Limb (tissue), 2 donors: ENCODE data around the gene COL16A1.

Experiments
- DNase-seq, 2 donors: peaks; one replicate each; pipeline ENCODE4 v3.0.0-alpha.2; 2016; ENCODE audit errors: extremely low spot score in 2 of 2

The COL16A1 gene

GRCh38 chr1:31688233-31688918 is 15.4 kb downstream of the COL16A1 start:
- no peak for DNase-seq

GRCh38 chr1:31687601-31688000 is 16.2 kb downstream of the COL16A1 start:
- no peak for DNase-seq

DNA sequence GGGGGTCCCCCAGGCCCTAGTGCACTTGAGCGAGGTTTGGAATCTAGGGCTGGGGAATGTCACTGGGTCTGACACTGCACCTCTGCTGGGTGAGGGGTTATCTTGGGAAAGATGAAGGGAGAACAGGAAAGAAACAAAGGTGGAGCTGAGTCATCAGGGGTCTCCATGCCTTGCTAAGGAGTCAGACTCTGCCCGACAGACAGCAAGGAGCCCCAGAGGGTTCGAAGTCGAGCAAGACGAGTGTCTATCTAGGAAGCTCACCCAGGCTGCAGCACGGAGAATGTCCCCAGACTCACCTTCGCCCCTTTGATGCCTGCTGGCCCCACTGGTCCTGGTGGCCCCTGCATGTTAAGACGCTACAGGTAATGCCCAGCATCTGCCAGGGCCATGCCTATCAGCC is 18.0 kb downstream of the COL16A1 start:
- DNase-seq = no peak

DNA sequence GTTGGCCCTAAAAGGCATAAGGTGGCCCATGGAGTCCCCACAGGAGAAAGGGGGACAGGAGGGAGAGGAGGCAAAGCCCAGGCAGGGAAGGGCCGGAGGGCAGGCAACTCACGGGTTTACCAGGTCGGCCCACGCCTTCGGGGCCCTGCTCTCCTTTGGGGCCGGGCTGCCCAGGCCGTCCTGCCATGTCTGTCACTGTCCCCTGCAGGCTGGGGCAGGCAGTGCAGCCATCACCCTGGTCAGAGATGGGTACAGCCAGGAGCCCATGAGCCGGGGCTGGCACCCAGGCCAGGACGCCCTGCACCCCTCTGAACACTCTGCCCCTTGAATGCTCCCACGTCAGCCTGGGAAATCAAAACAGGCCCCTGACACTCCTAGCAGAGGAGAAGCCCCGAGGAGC is 19.8 kb downstream of the COL16A1 start:
- no peak for DNase-seq

- no peak for DNase-seq
These were observed 22.4 kb downstream of the COL16A1 start for GRCh38 chr1:31681415-31681814.

- DNase-seq = no peak
These were observed 24.1 kb downstream of the COL16A1 start for GRCh38 chr1:31679676-31680230.

DNA sequence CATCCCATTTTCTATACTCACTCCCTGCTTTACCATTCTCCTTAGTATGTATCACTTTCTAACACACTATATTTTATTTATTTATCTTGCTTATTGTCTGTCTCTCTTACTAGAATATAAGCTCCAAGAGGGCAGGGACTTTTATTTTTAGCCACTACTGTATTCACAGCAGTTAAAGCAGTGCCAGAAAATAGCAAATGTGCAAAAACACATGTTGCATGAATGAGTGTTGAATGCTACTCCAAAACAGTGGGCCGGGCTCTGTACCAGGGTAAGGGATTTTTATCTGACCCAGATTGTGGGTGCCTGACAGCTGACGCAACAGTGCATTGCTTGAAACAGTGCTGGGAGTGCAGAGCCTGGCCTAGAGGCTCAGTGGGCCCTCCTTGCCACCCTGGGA is 24.7 kb downstream of the COL16A1 start:
- DNase-seq = no peak

GRCh38 chr1:31678681-31679080 is 25.1 kb downstream of the COL16A1 start:
- DNase-seq = no peak

GRCh38 chr1:31677949-31678348 is 25.9 kb downstream of the COL16A1 start:
- no peak for DNase-seq

DNA sequence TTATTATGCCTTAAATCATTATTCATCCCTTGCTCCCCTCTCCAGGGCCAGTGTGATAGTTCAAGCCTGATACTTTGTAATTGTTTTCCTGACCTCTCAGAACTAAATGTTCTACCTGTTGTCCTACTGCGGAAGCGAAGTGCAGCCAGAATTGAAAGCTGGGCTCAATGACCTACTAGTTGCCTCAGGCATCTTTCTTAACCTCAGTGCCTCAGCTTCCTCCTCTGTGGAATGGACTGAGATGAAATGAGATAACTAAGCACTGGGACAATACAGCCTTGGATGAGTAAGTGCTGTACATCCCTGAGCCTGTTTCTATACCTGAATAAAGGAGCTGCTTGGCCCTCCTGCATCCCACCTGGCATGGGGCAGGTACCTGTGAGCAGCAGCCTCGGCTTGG is 26.4 kb downstream of the COL16A1 start:
- DNase-seq = no peak

DNA sequence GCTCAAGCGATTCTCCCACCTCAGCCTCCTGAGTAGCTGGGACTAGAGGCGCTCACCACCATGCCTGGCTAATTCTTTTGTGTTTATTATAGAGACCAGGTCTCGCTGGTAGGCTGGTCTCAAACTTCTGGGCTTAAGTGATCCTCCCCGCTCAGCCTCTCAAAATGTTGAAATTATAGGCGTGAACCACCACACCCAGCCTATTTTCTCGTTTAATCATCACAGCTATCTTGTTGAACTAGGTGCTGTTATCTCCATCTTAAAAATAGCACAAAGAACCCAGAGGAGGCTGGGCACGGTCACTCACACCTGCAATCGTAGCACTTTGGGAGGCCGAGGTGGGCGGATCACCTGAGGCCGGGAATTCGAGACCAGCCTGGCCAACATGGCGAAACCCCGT is 28.1 kb downstream of the COL16A1 start:
- no peak for DNase-seq

DNA sequence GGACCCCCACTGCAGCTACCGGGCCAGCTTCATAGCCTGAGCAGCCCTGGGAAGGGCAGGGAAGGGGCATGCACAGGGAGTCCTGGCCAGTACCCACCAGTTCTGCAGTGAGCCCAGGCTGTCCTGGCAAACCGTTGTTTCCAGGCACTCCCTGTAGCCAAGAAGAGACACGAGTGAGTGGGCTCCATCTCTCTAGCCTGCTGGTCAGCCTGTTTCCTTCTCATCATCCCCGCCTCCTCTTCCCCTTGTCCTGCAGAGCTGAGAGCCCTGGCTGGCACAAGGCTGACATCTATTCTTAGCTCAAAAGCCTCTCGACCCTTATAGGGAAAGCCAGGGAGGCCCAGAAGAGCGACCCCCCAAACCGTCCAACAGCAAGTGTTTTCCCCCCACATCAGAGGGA is 28.7 kb downstream of the COL16A1 start:
- DNase-seq = no peak

GRCh38 chr1:31674626-31675025 is 29.2 kb downstream of the COL16A1 start:
- no peak for DNase-seq

DNA sequence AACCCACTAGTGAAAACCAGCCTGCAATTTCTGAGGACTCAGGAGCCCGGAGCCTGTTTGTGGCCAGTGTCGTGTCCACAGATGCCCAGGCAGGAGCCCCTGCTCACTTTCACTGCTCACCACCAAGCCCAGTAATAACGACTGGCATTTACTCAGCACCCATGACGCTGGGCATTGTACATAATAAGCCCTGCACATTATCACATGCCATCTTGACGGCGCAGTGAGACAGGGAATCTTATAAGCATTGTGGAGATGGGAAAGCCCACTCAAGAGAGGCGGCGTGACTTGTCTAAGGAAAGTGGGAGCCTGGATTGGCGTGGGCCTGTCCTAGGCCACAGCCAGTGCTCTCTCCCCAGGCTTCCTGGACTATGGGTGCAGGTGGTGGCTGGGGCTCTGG is 30.4 kb downstream of the COL16A1 start:
- DNase-seq = no peak

GRCh38 chr1:31672986-31673385 is 30.8 kb downstream of the COL16A1 start:
- peak in 1 of 2 donors; percentile 64 for DNase-seq

DNA sequence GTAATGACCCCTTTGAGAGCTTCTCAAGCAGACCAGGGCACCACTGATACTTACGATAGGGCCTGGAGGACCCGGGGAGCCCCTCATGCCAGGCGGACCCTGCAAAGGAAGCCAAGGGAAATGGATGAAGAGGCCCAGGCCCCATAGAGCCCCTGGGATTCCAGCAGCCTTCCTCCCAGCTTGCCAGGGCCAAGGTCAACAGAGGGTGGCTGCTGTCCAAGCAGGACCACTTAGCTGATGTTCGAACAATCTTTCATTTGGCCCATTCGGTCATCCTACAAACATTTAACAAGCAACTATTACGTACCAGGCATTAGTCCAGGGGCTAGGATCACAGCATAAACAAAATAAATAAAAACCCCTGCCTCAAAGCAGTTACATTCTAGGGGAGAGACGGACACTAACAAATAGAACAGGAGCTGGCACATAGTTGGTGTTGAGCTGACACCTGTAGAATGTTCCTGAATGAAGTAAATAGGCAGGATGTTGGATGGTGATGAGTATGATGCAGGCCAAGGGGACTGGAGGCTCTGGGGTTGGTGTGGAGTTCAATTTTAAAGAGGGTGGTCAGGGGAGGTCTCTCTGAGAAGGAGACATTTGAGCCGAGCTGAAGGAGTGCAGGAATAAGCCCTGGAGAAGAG is 32.1 kb downstream of the COL16A1 start:
- DNase-seq = no peak

DNA sequence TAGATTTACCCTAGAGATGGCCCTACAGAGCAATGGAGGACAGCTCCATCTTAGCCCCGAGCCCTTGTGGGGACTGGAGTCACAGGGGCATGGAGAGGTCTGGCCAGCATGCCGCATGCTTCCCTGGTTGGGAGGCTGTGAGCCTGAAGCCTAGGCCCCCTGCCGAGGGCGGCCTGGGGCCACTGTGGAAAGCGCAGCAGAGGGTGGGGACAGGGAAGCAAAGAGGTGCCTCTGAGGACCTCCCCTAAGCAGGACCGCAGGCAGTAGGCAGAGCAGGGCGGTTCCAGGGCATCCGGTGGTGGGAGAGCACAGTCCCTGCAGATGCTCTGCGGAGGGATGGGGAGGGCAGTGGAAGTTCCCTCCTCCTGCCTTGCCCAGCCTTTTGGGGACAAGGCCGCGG is 32.7 kb downstream of the COL16A1 start:
- DNase-seq = no peak

DNA sequence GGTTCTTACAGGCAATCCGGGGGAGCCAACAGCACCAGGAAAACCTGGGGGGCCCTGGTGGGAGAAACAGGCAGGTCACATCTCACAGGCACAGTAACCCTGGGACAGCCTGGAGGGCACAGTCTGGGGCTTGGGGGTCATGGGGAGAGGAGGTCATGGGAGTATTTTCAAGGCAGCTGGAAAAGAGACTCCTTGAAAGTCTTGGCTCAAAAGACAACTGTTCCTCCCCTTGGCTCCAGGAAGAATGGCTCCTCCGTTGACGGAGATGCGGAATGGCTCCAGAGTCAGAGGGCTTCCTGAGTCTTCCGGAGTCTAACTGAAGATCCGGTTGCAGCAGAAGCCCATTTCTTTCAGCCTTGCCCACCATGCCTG is 33.2 kb downstream of the COL16A1 start:
- no peak for DNase-seq

GRCh38 chr1:31669786-31670592 is 33.8 kb downstream of the COL16A1 start:
- peak; percentile 68 to 86 for DNase-seq

DNA sequence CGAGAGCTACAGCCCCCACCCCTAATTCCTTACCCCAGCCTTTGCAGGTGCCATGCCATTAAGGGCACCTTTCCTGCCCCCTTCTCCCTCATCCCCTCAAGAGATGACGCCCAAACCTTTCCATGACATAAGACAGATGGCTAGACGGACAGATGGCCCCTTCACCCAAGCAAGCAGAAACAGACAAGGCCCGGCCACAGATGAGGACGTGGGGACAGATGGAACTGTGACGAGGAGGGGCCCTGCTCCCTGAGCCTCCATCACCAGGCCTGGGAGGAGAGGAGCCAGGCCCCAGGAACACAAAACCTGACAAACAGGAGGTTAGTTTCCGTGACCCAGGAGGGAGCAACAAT is 34.4 kb downstream of the COL16A1 start:
- no peak for DNase-seq

DNA sequence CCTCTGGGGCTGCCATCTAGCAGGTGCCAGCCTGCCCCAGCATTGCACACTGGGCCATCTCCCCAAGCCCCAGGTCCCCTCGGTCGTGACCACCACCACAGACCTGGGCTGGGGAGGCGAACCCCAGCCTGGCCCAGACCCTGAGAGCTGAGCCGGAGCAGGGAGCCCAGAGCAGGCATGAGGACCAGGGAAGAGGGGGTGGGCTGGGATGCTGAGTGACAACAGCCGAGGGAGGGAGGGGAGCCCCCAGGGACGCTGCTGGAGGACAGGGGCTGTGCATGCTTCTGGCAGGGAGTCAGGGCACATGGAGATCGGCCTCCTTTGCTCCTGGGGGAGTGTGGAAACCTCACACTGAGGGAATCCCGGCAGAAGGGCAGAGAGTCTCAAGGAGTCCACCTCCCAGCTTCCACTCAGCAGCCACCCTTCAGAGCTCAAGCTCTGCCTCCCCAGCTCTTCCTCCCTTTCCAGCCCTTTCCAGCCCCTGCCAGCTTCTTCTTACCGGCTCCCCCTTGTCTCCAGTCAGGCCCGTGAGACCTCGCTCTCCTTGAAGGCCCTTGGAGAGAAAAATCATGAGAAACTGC is 35.4 kb downstream of the COL16A1 start:
- no peak for DNase-seq
